Measurements from ENCODE around the gene ELSPBP1.

- TF ChIP-seq GATA2 (IDR thresholded peaks at IDR 0.05; ENCODE audit: low read depth, low read length) (no peak), GATA3 (IDR thresholded peaks at IDR 0.05; ENCODE audit: low read depth, low read length) (no peak)
These were observed 67.2 kb downstream of the ELSPBP1 start for GRCh38 chr19:48061401-48062344.
